MM.1S (cell line): Measurements from ENCODE around the gene ZP1.

ENCODE experiments used
- CTCF ChIP-seq: fragments of 300-600 bp; sonication (generic); IDR thresholded peaks from 2 replicates; pipeline ENCODE4 v1.5.1; 2016; ENCODE audit warnings: antibody characterized with exemption, low read length, mixed read lengths
- EZH2phosphoT487 ChIP-seq: fragments of 300-600 bp; sonication (generic); IDR thresholded peaks from 2 replicates; pipeline ENCODE4 v1.6.1; 2018; ENCODE audit warnings: antibody characterized with exemption, low read length

DNA sequence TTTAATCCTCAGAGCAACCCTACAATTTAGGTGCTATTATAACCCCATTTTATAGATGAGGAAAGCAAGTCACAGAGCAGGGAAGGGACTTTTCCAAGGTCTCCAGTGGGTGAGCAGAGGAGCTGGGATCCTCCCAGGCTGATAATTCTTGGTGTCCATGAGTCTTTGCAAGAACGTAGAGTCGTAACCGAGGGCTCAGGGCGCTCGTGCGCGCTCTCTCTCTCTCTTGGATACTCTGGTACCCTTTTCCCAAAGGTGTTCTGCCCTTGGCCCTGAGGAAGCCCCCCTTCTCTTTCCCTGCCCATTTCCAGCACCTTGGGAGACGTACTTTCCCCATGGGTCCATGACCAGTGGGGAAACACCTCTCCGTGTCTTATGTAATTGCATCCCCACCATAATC, 5.2 kb upstream of the ZP1 start:
- TF ChIP-seq EZH2phosphoT487 = no peak
- no peak for TF ChIP-seq CTCF
